ENCODE results near the gene CTSH.
"Not testable (repeated sequence)": the region's sequence is repeated elsewhere in the genome, so short reads cannot be mapped to it uniquely, and the experiment has no call there.

CTSH gene

DNA sequence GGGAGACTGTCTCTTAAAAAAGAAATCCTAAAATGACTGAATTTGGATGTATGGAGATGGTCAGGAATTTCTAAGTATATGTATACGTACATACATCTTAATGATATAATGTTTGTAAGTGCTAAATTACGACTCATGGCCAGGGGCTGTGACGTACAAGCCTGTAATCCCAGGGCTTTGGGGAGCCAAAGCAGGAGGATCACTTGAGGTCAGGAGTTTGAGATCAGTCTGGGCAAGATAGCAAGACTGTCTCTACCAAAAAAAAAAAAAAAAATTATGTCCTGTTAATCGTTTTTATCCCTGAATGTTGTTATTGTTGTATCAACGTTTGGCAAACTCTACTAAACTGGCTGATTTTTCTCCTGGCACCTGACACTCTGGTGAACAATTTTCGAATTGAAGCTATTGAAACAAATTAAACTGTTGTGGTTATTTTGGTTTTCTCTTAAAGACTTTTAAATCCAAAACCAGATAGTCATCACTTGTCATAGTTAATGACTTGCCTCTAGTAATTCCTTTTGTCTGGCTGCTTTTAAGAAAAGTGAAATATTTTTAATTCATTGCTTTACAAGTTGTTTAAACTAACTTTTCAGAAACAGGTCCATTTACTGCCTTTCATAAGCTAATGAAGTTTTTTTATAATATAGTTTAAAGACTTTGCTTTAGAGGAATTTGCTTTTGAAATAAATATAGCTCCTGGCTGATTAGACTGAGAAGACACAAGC lies 65.2 kb downstream of the CTSH start:
- no peak for DNase-seq

DNA sequence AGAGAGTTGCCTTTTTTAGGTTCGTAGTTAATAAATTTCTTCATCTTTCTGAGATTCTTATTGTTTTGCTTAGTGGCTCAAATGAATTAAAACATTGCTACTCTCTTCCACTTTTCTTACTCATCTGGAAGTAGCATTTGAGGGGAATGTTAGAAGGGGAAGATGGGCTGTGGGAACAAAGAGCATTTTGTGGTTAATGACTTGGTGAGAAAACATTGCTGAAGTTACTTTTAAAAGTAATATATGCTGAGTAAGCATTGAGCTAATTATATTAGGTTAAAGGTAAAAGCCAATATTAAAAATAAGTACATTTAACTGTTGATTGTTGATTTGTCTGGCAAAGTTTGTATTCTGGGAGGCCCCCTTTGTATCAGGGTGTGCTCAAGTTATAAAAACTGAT lies 66.5 kb downstream of the CTSH start:
- no peak for DNase-seq

GRCh38 chr15:78876954-78877353 lies 67.9 kb downstream of the CTSH start:
- DNase-seq, result not testable (repeated sequence)

DNA sequence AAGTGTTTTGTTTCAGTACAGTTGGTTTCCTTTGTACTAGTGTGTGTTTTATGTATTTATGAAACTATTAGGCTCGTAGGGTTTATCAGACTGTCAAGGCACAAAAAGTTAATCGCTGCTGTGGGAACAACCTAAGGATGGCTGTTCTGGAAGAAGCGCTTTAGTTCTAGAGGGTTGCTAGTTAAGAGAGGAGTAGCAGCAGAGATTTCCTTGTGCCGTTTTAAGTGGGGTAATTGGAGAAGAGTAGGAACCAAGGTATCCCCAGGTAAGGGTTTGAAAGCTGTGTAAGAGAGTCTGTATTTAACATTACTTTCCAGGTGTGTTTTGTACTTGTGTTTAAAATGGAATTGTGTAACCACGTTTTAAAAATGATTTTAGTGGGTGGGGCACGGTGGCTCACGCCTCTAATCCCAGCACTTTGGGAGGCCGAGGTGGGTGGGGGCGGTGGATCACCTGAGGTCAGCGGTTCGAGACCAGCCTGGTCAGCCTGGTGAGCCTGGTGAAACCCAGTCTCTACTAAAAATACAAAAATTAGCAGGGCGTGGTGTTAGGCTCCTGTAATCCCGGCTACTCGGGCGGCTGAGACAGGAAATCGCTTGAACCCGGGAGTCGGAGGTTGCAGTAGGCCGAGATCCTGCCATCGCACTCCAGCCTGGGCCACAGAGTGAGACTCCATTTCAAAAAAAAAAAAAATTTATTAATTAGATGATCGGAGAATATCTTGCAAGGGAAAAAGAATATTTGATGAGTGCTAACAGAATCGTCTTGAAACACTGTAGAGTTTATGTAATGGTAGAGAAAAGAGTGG lies 69.5 kb downstream of the CTSH start:
- DNase-seq, result no peak

DNA sequence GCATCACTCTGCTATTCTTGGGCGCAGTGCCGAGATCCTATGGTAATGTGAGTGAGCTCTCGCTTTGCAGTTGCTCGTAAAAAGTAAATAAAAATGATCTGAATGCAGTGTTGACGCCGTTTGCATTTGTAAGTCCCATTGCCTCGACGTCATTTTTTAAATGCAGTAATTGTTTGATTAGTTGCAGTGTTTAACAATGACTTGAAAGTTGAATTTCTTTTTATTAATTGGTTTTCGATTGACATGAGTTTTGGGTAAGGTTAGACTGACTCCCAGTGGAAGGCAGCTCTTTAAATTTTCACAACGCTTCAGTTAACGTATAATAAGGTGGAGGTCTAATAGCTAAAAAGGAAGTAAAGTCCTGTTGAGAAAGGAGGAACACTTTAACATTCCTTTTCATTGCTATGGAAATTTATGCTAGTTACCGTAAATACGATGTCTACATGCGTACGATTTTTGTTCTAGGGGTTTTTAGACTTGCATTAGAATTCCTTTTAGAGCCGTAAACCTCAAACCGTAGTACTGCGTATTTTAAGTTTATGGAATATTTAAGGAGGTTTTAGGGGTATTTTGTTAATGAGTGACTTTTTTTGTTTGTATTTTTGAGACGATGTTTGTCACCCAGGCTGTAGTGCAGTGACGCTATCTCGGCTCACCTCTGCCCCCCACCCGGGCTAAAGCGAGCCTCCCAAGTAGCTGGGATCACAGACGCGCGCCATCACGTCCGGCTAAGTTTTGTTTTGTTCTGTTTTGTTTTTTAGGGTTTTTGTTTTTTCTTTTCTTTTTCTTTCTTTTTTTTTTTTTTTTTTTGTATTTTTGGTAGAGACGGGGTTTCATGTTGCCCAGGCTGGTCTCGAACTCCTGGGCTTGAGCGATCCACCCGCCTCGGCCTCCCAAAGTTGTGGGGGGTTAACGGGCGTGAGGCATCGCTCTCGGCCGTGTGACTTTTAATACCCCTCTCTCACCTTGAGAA lies 70.8 kb downstream of the CTSH start:
- peak; percentile 80 for DNase-seq

DNA sequence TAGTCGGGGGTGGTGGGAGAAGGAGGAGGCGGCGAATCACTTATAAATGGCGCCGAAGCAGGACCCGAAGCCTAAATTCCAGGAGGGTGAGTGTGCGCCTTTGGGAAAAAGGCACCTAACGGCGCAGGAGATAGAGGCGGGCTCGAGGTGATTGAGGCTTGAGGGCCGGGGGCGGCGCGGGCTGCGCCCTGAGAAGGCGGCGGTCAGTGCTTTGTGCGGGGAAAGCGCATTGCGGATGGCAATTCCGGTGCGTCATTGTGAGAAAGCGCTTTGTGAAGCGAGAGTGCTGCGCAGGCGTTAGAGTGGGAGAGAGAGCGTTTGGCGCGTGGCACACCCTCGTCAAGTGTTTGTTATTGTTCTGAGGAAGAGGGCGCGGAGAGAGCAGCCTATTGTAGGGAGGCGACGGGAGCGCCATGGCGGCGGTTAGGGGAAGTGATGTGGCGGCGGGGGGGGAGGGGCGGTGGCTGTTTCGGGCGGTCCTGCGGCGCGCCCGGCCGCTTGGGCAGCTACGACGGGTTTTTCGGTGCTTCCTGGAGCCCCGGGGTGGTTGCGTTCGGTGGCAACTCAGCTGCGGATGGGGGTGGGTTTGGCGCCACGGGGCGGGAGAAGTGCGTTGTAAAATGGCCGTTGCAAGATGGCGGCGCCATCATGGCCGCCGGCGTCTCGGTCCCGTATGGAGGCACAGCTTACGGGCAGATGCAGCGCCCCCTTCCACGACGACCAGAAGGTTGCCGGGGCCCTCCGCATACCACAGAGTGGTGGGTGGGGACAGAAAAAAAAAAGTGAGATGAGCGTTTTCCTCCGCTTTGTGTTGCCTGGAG lies 71.7 kb downstream of the CTSH start:
- peak; percentile 96 for DNase-seq

DNA sequence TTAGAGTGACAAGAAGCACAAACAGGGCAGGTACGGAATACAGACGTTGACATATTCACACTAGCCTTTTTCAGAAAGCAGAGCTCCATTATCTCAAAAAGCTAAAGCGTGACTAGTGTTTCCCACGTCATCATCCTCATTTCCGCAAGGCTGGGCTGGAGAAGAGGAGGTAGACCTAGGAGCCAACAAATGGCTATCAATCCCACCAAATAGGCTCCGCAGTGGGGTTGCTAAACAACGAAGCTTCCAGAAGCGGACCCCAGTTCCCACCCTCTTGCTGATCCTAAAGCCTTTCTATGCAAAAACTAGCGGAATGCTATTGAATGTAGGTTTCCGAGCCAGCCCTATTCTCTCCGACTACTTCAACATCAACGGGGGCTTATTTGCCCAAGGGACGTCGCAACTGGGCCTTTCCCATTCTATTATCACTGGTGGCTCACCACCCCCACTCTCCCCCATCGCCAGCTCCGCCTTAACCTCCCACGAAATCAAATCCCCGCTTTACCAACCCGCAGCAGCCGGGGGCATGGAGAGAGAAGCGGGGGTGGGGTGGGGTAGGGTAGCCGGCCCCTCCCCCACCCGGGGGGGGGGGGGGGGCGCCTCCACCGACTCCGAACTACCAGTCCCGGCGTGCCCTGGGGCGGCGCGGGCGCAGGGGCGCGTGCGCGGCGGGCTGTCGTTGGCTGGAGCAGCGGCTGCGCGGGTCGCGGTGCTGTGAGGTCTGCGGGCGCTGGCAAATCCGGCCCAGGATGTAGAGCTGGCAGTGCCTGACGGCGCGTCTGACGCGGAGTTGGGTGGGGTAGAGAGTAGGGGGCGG lies 72.5 kb downstream of the CTSH start, which contains the start of gene MORF4L1:
MORF4L1 (plus strand) TSS at position 736 of the 817 bp plus-strand sequence. CDS start 128 bp downstream, outside the sequence.
- DNase-seq, result peak; percentile 99

DNA sequence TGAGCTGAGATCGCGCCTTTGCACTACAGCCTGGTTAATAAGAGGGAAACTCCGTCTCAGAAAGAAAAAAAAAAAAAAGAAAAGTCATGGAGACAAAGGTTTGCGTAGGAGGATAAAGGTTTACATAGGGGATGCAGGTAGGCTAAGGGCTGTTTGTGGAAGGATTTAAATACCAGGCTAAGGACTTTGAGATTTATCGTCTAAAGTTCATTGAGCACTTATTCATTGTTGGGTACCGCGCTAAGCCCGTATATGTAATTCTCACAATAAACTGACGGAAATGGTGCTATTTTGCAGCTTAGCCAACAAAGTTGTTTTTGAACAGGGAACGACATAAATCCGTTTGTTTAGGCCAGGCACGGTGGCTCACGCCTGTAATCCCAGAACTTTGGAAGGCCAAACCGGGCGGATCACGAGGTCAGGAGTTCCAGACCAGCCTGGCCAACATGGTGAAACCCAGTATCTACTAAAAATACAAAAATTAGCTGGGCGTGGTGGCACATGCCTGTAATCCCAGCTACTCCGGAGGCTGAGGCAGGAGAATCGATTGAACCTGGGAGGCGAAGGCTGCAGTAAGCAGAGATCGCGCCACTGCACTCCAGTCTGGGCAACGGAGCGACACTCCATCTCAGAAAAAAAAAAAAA lies 73.2 kb downstream of the CTSH start:
- not testable (repeated sequence) for DNase-seq

All from activated effector memory CD4-positive, alpha-beta T cell treated with anti-CD3 and anti-CD28 coated beads, Interleukin-2, amount 50 U/mL, for 16 hours (primary cell).